ENCODE results near the gene C3orf38. TPM values are rescaled to one million over a fixed set of nuclear protein-coding genes. Genes with fewer than 3 reads are reported as not detected.
A peak's percentile ranks its signal among the peaks of the same experiment; 100 is the strongest.

C3orf38 gene
- 10 to 100 TPM; 26.0 to 39.3 (median 26.8) TPM for total RNA-seq
- total RNA-seq (2013), result 38.9 TPM
- 32.3 to 86.5 (median 53.3) reads per million in 29 experiments for total RNA-seq

DNA sequence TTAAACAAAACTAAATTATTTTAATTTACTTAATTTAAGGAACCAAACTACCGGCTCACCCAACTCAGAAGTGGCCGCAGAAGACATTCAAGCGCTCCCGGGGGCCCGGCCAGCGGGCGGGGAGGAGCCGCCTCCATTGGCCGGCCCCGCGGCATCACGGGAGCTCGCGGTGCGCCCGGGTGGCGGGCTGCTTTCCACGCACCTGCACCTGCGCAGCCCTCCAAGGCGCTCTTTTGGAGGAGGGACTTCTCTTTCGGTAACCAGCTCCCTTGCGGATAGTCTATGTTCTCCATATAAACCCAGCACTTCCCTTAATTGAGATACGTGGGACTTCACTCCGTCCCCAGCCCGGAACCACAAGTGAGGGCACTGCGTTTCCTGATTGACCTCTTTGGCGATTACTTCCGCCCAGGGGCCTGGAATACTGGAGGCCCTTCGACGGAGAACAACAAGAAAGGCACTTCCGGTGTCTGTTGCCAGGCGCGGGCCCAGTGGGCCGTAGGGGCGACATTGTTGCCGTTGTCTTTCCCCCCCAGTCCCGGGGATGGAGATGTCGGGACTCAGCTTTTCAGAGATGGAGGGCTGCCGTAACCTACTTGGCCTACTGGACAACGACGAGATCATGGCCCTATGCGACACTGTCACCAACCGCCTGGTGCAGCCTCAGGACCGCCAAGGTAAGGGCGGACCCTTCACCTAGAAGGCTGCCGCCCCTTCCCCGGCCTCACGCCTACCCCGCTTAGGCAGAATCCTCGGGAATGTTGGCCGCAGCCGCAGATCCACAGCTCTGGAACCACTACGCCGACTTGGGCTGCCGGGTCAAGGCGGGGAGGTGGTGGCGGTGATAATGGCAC lies at the start of gene C3orf38:
Gene C3orf38 (plus strand): TSS at position 451 of the 854 bp plus-strand sequence. CDS start 94 bp downstream, at position 545.
- Mint-ChIP-seq H3K9me3 (no peaks in the 10 kb centered on the region), H3K4me1 (peaks cover 37 to 46% (median 45%) of the 10 kb centered on the region in 3 donors), H3K36me3 (peaks cover 13% of the 10 kb centered on the region), H3K27me3 (no peaks in the 10 kb centered on the region), H3K27ac (peak within 1 kb of the TSS; percentile 99), H3K4me3 (peak within 1 kb of the TSS; percentile 95 to 97 (median 96))
- WGBS (ENCODE audit: insufficient coverage), result under 1% methylated on average over 46 of the region's 57 CpGs
- peak; percentile 64 to 85 (median 76) for DNase-seq
- Histone ChIP-seq H3K4me1 (ENCODE audit: control insufficient read depth in 1 of 2, extremely low read depth in 1 of 2, insufficient read depth in 2 of 2, low read length in 2 of 2) (peaks cover 15 to 19% of the 10 kb centered on the region in 2 experiments), H3K4me3 (ENCODE audit: control insufficient read depth in 1 of 2, extremely low read depth in 1 of 2, low read length in 1 of 2) (peak within 1 kb of the TSS; percentile 86 to 98), H3K27ac (ENCODE audit: low read length) (peak within 1 kb of the TSS; percentile 94), H3K27me3 (replicated peaks in 1 of 2; ENCODE audit: control insufficient read depth in 2 of 2, extremely low read depth in 1 of 2, insufficient read depth in 2 of 2, low read length in 1 of 2) (no peaks in the 10 kb centered on the region), H3K9me3 (no peaks in the 10 kb centered on the region), H3K36me3 (ENCODE audit: control insufficient read depth in 2 of 2, extremely low read depth in 1 of 2, insufficient read depth in 1 of 2, low read length in 1 of 2) (peaks cover 0 to 4% of the 10 kb centered on the region in 2 donors)
- ATAC-seq (replicated peaks in 1 of 4), result peak; percentile 94 to 97 (median 96)
- ChIA-PET CTCF (interaction anchor here (0.6 to 2.0 kb wide), 10 partner anchors 30 to 799 kb away, joined by 3 to 13 read pairs (median 4); partner anchors contain the start of genes CGGBP1 (in 1 of the 2) and ZNF654 (in 1 of the 2)), POLR2A (interaction anchor here (0.6 to 1.1 kb wide), 6 partner anchors 90 to 116 kb away, joined by 3 to 9 read pairs (median 4); partner anchors contain the start of genes CGGBP1 (in 1 of the 2) and ZNF654 (in 1 of the 2))

DNA sequence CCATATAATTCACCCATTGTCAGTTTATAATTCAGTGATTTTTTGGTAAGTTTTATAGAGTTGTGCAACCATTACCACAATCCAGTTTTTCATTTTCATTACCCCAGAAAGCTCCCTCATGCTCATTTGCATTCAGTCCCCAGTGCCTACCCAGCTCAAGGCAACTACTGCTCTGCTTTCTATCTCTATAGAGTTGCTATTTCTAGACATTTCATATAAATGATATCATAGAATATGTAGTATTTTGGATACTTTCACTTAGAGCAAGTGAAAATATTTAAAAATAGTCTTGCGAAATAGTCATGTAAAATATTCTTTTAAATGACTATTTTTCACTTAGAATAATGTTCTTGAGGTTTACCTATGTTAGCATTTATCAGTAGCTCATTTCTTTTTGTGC lies 48.6 kb upstream of the C3orf38 start:
- no CpG with 5 or more reads among the region's 1 CpG for WGBS (ENCODE audit: insufficient coverage)
- CTCF ChIA-PET, result interaction anchor here (0.5 to 1.1 kb wide), 3 partner anchors 11 to 27 kb away, joined by 3 to 6 read pairs (median 5); no protein-coding TSS in a partner anchor
- peaks cover 2% of the 10 kb centered on the region for H3K9me3 ChIP-seq

GRCh38 chr3:88105325-88105724 lies 44.4 kb upstream of the C3orf38 start:
- Mint-ChIP-seq H3K36me3 (peaks cover 27% of the 10 kb centered on the region), H3K27ac (no peak overlapping the region), H3K4me3 (no peak overlapping the region), H3K4me1 (peaks cover 42 to 52% (median 51%) of the 10 kb centered on the region in 3 donors), H3K27me3 (no peaks in the 10 kb centered on the region), H3K9me3 (peaks cover 3 to 14% (median 3%) of the 10 kb centered on the region in 3 donors)
- Histone ChIP-seq H3K27ac (ENCODE audit: low read length) (no peak overlapping the region), H3K4me1 (ENCODE audit: control insufficient read depth in 1 of 2, extremely low read depth in 1 of 2, insufficient read depth in 2 of 2, low read length in 2 of 2) (peaks cover 0 to 2% of the 10 kb centered on the region in 2 experiments), H3K9me3 (peaks cover 2% of the 10 kb centered on the region), H3K36me3 (ENCODE audit: control insufficient read depth in 2 of 2, extremely low read depth in 1 of 2, insufficient read depth in 1 of 2, low read length in 1 of 2) (no peaks in the 10 kb centered on the region), H3K4me3 (ENCODE audit: control insufficient read depth in 1 of 2, extremely low read depth in 1 of 2, low read length in 1 of 2) (no peak overlapping the region), H3K27me3 (replicated peaks in 1 of 2; ENCODE audit: control insufficient read depth in 2 of 2, extremely low read depth in 1 of 2, insufficient read depth in 2 of 2, low read length in 1 of 2) (no peaks in the 10 kb centered on the region)
- ChIA-PET POLR2A (interaction anchor here in 1 of 2 donors (0.6 kb wide), 1 partner anchor 100 kb away, joined by 3 read pairs; no protein-coding TSS in a partner anchor), CTCF (no interaction called here)
- ATAC-seq (replicated peaks in 1 of 4) (no peak), DNase-seq (no peak)

More for the DNA sequence above, 48.6 kb upstream of the C3orf38 start:
- no peaks in the 10 kb centered on the region for H3K27me3 Mint-ChIP-seq
- no peak overlapping the region for H3K4me3 Mint-ChIP-seq
- no peak overlapping the region for H3K27ac ChIP-seq (ENCODE audit: low read length)
- no peaks in the 10 kb centered on the region for H3K27me3 ChIP-seq (replicated peaks in 1 of 2; ENCODE audit: control insufficient read depth in 2 of 2, extremely low read depth in 1 of 2, insufficient read depth in 2 of 2, low read length in 1 of 2)
- H3K4me1 ChIP-seq (ENCODE audit: control insufficient read depth in 1 of 2, extremely low read depth in 1 of 2, insufficient read depth in 2 of 2, low read length in 2 of 2), result no peaks in the 10 kb centered on the region
- H3K4me3 ChIP-seq (ENCODE audit: control insufficient read depth in 1 of 2, extremely low read depth in 1 of 2, low read length in 1 of 2), result no peak overlapping the region
- H3K4me1 Mint-ChIP-seq, result peaks cover 29 to 44% (median 30%) of the 10 kb centered on the region in 3 donors
- DNase-seq, result no peak
- no peak overlapping the region for H3K27ac Mint-ChIP-seq
- H3K9me3 Mint-ChIP-seq, result peaks cover 3 to 14% (median 4%) of the 10 kb centered on the region in 3 donors
- peaks cover 55% of the 10 kb centered on the region for H3K36me3 Mint-ChIP-seq
- POLR2A ChIA-PET, result no interaction called here
- ATAC-seq (replicated peaks in 1 of 4), result no peak
- H3K36me3 ChIP-seq (ENCODE audit: control insufficient read depth in 2 of 2, extremely low read depth in 1 of 2, insufficient read depth in 1 of 2, low read length in 1 of 2), result no peaks in the 10 kb centered on the region

DNA sequence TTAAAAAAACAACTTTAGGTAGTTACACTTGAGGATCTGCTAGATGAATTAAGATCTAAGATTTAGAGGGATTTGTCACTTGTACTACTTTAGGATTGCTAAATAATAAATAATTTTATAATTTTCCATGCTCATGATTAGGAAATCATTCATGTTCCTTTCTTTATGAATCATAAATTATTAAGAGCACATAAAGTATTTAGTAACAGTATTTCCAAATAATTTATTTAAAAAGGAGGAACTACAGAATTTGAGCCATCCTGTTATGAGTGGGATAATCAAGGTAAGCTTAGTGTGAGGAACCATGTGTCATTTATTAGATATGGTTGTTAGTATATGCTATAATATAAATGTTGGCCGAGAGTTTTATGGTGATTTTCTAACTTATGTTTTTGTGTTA lies 37.5 kb upstream of the C3orf38 start:
- Histone ChIP-seq H3K27ac (ENCODE audit: low read length) (no peak overlapping the region), H3K4me1 (ENCODE audit: control insufficient read depth in 1 of 2, extremely low read depth in 1 of 2, insufficient read depth in 2 of 2, low read length in 2 of 2) (peaks cover 0 to 2% of the 10 kb centered on the region in 2 experiments), H3K36me3 (ENCODE audit: control insufficient read depth in 2 of 2, extremely low read depth in 1 of 2, insufficient read depth in 1 of 2, low read length in 1 of 2) (peaks cover 0 to 10% of the 10 kb centered on the region in 2 donors), H3K4me3 (ENCODE audit: control insufficient read depth in 1 of 2, extremely low read depth in 1 of 2, low read length in 1 of 2) (no peak overlapping the region), H3K9me3 (no peaks in the 10 kb centered on the region), H3K27me3 (replicated peaks in 1 of 2; ENCODE audit: control insufficient read depth in 2 of 2, extremely low read depth in 1 of 2, insufficient read depth in 2 of 2, low read length in 1 of 2) (no peaks in the 10 kb centered on the region)
- DNase-seq, result no peak
- CTCF ChIA-PET, result interaction anchor here (0.5 to 2.2 kb wide), 13 partner anchors 11 to 814 kb away, joined by 3 to 30 read pairs (median 5); partner anchors contain the start of genes C3orf38 (in 2 of the 2) and CGGBP1 (in 1 of the 2)
- Mint-ChIP-seq H3K4me3 (no peak overlapping the region), H3K4me1 (peaks cover 27 to 42% (median 30%) of the 10 kb centered on the region in 3 donors), H3K9me3 (no peaks in the 10 kb centered on the region), H3K36me3 (peaks cover 24% of the 10 kb centered on the region), H3K27me3 (no peaks in the 10 kb centered on the region), H3K27ac (no peak overlapping the region)
- ATAC-seq (replicated peaks in 1 of 4), result no peak
- POLR2A ChIA-PET, result interaction anchor here (0.5 to 0.7 kb wide), 2 partner anchors 44 to 59 kb away, joined by 3 read pairs; no protein-coding TSS in a partner anchor
- WGBS (ENCODE audit: insufficient coverage), result no CpG with 5 or more reads among the region's 1 CpG

GRCh38 chr3:88113311-88114162 lies 36.2 kb upstream of the C3orf38 start:
- 100% methylated on average over 1 of the region's 5 CpGs for WGBS (ENCODE audit: insufficient coverage)
- Mint-ChIP-seq H3K4me1 (peaks cover 22 to 40% (median 30%) of the 10 kb centered on the region in 3 donors), H3K4me3 (no peak overlapping the region), H3K9me3 (peaks cover 0 to 4% (median 0%) of the 10 kb centered on the region in 3 donors), H3K27me3 (no peaks in the 10 kb centered on the region), H3K27ac (peak overlapping the region in 1 of 2 donors; percentile 34), H3K36me3 (peaks cover 35% of the 10 kb centered on the region)
- ATAC-seq (replicated peaks in 1 of 4) (peak; percentile 69 to 88 (median 81)), DNase-seq (peak in 31 of 35 experiments; percentile 6 to 83 (median 44))
- Histone ChIP-seq H3K27me3 (replicated peaks in 1 of 2; ENCODE audit: control insufficient read depth in 2 of 2, extremely low read depth in 1 of 2, insufficient read depth in 2 of 2, low read length in 1 of 2) (no peaks in the 10 kb centered on the region), H3K36me3 (ENCODE audit: control insufficient read depth in 2 of 2, extremely low read depth in 1 of 2, insufficient read depth in 1 of 2, low read length in 1 of 2) (peaks cover 0 to 10% of the 10 kb centered on the region in 2 donors), H3K9me3 (peaks cover 4% of the 10 kb centered on the region), H3K4me1 (ENCODE audit: control insufficient read depth in 1 of 2, extremely low read depth in 1 of 2, insufficient read depth in 2 of 2, low read length in 2 of 2) (no peaks in the 10 kb centered on the region), H3K27ac (ENCODE audit: low read length) (no peak overlapping the region), H3K4me3 (ENCODE audit: control insufficient read depth in 1 of 2, extremely low read depth in 1 of 2, low read length in 1 of 2) (no peak overlapping the region)
- ChIA-PET CTCF (interaction anchor here (0.8 to 2.2 kb wide), 34 partner anchors 8 to 891 kb away, joined by 3 to 30 read pairs (median 5); partner anchors contain the start of gene C3orf38 (in 2 of the 2)), POLR2A (interaction anchor here (0.6 to 1.5 kb wide), 3 partner anchors 14 to 55 kb away, joined by 3 read pairs; partner anchors contain the start of gene CGGBP1 (in 1 of the 2))
